B cell (primary cell): ENCODE results near the gene HEBP2. TPM values are rescaled to one million over a fixed set of nuclear protein-coding genes. Genes with fewer than 3 reads are reported as not detected.

Source experiments
- ATAC-seq: fragments of 200-7000 bp; cut with Tn5 transposase; one replicate; pipeline ENCODE4 v1.10.0; 2021; ENCODE audit warnings: low read depth, mild to moderate bottlenecking, moderate number of reproducible peaks, moderate library complexity
- CTCF ChIA-PET: fragments of 350-600 bp; sonication (Branson Sonifier 250); formaldehyde crosslinking; loops from one replicate; lab custom pipeline; 2021; ENCODE audit warnings: antibody characterized with exemption, inconsistent platforms; lab: Charles Lee
- POLR2A ChIA-PET: fragments of 350-600 bp; sonication (Branson Sonifier 250); formaldehyde crosslinking; loops from one replicate; lab custom pipeline; 2021; ENCODE audit warnings: antibody characterized with exemption; lab: Charles Lee
- DNase-seq: peaks from one replicate; pipeline ENCODE4 v3.0.0; 2013
- H2AFZ ChIP-seq: 2 replicates; pipeline ENCODE4 v1.6.1; 2012; ENCODE audit warnings: mild to moderate bottlenecking, low read depth, low read length; ENCODE audit not compliant: insufficient read depth, poor library complexity, severe bottlenecking
- H3K27ac ChIP-seq, 2 donors: 1 replicate in 1 of 2; 2 replicates in 1 of 2; pipeline ENCODE4 v1.5.1; 2012 to 2013; ENCODE audit warnings: low read length in 2 of 2, mild to moderate bottlenecking in 2 of 2, moderate library complexity in 1 of 2
- H3K27me3 ChIP-seq, 4 experiments: fragments of 200-600 bp in 1 of 4; sonication (generic) in 1 of 4; replicated peaks in 1 of 4; 1 replicate in 2 of 4; 2 replicates in 2 of 4; pipeline versions ENCODE4 v1.6.1 to v1.7.0; 2013 to 2016; ENCODE audit warnings: low read length in 3 of 4, mild to moderate bottlenecking in 2 of 4, mixed read lengths in 1 of 4, moderate library complexity in 1 of 4; ENCODE audit not compliant: insufficient read depth in 4 of 4, control insufficient read depth in 3 of 4; ENCODE audit errors: control extremely low read depth in 1 of 4
- H3K36me3 ChIP-seq, 2 experiments: replicated peaks in 1 of 2; 1 replicate in 1 of 2; 2 replicates in 1 of 2; pipeline versions ENCODE4 v1.6.1 to v1.7.1; 2013; ENCODE audit warnings: low read length in 1 of 2; ENCODE audit not compliant: insufficient read depth in 2 of 2, control insufficient read depth in 1 of 2; ENCODE audit errors: control extremely low read depth in 1 of 2, extremely low read depth in 1 of 2
- H3K4me1 ChIP-seq, 2 donors: fragments of 200-600 bp in 1 of 2; sonication (generic) in 1 of 2; 1 replicate in 1 of 2; 2 replicates in 1 of 2; pipeline versions ENCODE4 v1.5.1 to v1.6.1; 2013 to 2017; ENCODE audit warnings: low read length in 2 of 2; ENCODE audit not compliant: control insufficient read depth in 2 of 2, insufficient read depth in 2 of 2
- H3K4me2 ChIP-seq: replicated peaks from 2 replicates; pipeline ENCODE3; 2012; ENCODE audit warnings: mild to moderate bottlenecking, low read depth, low read length; ENCODE audit not compliant: poor library complexity, severe bottlenecking
- H3K4me3 ChIP-seq, 5 experiments: fragments of 200-600 bp in 1 of 5; sonication (generic) in 1 of 5; 1 replicate in 3 of 5; 2 replicates in 2 of 5; pipeline versions ENCODE4 v1.5.1 to v1.7.0; 2011 to 2016; ENCODE audit warnings: low read length in 4 of 5, mild to moderate bottlenecking in 4 of 5, low read depth in 2 of 5, control low read depth in 1 of 5, moderate library complexity in 1 of 5; ENCODE audit not compliant: insufficient read depth in 1 of 5; ENCODE audit errors: control extremely low read depth in 1 of 5, extremely low read depth in 1 of 5
- H3K79me2 ChIP-seq: fragments of 200-600 bp; sonication (generic); one replicate; pipeline ENCODE4 v1.6.0; 2016; ENCODE audit warnings: low read length; ENCODE audit not compliant: control insufficient read depth, insufficient read depth
- H3K9ac ChIP-seq: fragments of 200-600 bp; sonication (generic); 2 replicates; pipeline ENCODE4 v1.6.1; 2017; ENCODE audit warnings: mild to moderate bottlenecking, low read length, moderate library complexity
- H3K9me3 ChIP-seq, 3 donors: one replicate each; pipeline versions ENCODE4 v1.6.1 to v1.7.1; 2013; ENCODE audit warnings: low read length in 2 of 3; ENCODE audit not compliant: control insufficient read depth in 2 of 3, insufficient read depth in 1 of 3; ENCODE audit errors: control extremely low read depth in 1 of 3
- H4K20me1 ChIP-seq: 2 replicates; pipeline ENCODE4 v1.6.0; 2012; ENCODE audit warnings: mild to moderate bottlenecking, low read length; ENCODE audit not compliant: insufficient read depth, control insufficient read depth, poor library complexity, severe bottlenecking
- H3K27ac Mint-ChIP-seq: one replicate; pipeline ENCODE4 v1.8.0; 2021; ENCODE audit warnings: mixed read lengths
- H3K27me3 Mint-ChIP-seq: one replicate; pipeline ENCODE4 v1.8.0; 2021; ENCODE audit warnings: mixed read lengths
- H3K4me1 Mint-ChIP-seq: one replicate; pipeline ENCODE4 v1.8.0; 2021; ENCODE audit warnings: mixed read lengths
- H3K4me3 Mint-ChIP-seq: one replicate; pipeline ENCODE4 v1.8.0; 2021; ENCODE audit warnings: mixed read lengths
- H3K9me3 Mint-ChIP-seq: one replicate; pipeline ENCODE4 v1.8.0; 2022; ENCODE audit warnings: mixed read lengths; ENCODE audit not compliant: insufficient read depth
- EZH2 ChIP-seq: IDR thresholded peaks from 2 replicates; pipeline ENCODE4 v1.6.1; 2012; ENCODE audit warnings: borderline replicate concordance, low read depth, mild to moderate bottlenecking, moderate library complexity, low read length; ENCODE audit not compliant: insufficient read depth, poor library complexity, severe bottlenecking
- WGBS: methylation state at CpG from one replicate; pipeline ENCODE4 v1.1.5; 2013; ENCODE audit warnings: missing lambda C conversion rate; ENCODE audit not compliant: insufficient coverage; 5-methylcytosine and 5-hydroxymethylcytosine counted together
- intact Hi-C: fragments of 100-400 bp; cut with micrococcal nuclease; formaldehyde crosslinking; loops from one replicate; pipeline ENCODE4 v1.10.0; 2022
- polyA plus RNA-seq: library from polyadenylated mRNA; depleted of rRNA; stranded (reverse); fragments of >200 nt; gene quantifications from 2 replicates; pipeline ENCODE4 v1.2.3, GENCODE V29; 2012
- total RNA-seq, 2 donors: library from RNA; stranded (reverse); fragments of 120-200 nt in 1 of 2; gene quantifications; 1 replicate in 1 of 2; 2 replicates in 1 of 2; pipeline versions ENCODE4 v1.2.3 to v1.2.4, GENCODE V29; 2013 to 2022
- TF ChIP-seq, protein P1 (sequence below): fragments of 200-600 bp; IDR thresholded peaks from one replicate; pipeline ENCODE4 v1.8.0; 2022; ENCODE audit warnings: antibody characterized with exemption, mild to moderate bottlenecking

Gene HEBP2
- total and polyA plus RNA-seq, 2 donors (not counting 1 experiment from before 2014, with no cell fraction given): 12.4 to 35.1 TPM

DNA sequence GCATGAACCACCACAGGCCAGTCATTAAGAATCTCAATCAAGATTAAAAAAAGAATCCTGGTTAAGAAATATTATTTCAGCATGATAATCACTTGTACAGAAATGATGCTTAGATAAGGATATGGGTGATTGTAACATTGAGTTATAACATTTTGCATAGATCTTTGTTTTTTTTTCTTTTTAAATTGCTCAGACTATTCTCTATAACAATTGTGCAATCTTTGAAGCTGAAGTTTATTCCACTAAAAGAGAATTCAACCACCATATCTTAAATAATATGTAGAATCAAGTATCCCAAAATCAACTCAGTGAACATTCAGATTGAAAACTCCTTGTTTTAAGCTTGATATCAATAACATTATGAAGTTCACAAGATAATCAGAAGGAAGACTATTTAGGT lies 27.0 kb upstream of the HEBP2 start:
- ChIA-PET CTCF (no interaction called here), POLR2A (no interaction called here)
- intact Hi-C loops: no loop called here

DNA sequence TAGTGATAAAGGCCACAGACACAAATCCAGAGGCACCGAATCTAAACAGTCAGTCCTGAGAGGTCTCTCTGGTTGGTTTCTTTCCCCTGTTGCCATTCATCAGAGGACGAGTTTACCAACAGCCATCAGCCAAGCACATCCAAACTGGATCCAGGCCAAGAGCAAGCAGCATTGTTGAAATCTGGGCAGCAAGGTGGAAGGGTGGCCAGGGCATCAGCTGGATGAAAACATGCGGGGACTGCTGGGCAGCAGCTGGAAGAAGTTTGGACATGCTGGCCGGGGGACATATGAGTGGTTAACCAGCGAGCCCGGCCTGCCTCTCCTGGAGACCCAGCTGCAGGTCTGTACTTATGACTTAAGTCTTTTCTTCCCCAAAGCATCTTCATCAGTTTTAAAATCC lies 26.2 kb upstream of the HEBP2 start, which contains the start of gene SMIM28:
SMIM28 (plus strand) TSS at position 62 of the 400 bp plus-strand sequence; CDS start at position 230, 168 bp downstream.
- H3K4me3 Mint-ChIP-seq: no peak within 1 kb of the TSS
- no peaks in the 10 kb centered on the region for H3K9me3 Mint-ChIP-seq
- POLR2A ChIA-PET: no interaction called here
- no peak within 1 kb of the TSS for H3K4me2 ChIP-seq
- H3K79me2 ChIP-seq: no peaks in the 10 kb centered on the region
- TF ChIP-seq, protein P1, sequence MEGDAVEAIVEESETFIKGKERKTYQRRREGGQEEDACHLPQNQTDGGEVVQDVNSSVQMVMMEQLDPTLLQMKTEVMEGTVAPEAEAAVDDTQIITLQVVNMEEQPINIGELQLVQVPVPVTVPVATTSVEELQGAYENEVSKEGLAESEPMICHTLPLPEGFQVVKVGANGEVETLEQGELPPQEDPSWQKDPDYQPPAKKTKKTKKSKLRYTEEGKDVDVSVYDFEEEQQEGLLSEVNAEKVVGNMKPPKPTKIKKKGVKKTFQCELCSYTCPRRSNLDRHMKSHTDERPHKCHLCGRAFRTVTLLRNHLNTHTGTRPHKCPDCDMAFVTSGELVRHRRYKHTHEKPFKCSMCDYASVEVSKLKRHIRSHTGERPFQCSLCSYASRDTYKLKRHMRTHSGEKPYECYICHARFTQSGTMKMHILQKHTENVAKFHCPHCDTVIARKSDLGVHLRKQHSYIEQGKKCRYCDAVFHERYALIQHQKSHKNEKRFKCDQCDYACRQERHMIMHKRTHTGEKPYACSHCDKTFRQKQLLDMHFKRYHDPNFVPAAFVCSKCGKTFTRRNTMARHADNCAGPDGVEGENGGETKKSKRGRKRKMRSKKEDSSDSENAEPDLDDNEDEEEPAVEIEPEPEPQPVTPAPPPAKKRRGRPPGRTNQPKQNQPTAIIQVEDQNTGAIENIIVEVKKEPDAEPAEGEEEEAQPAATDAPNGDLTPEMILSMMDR: no peak
- no peak for TF ChIP-seq EZH2
- H4K20me1 ChIP-seq: no peaks in the 10 kb centered on the region
- no peak within 1 kb of the TSS for H3K27ac Mint-ChIP-seq
- no peaks in the 10 kb centered on the region for H3K9me3 ChIP-seq
- H3K36me3 ChIP-seq: no peaks in the 10 kb centered on the region
- intact Hi-C loops: no loop called here
- no peak within 1 kb of the TSS for H3K4me3 ChIP-seq
- no peak for DNase-seq
- CTCF ChIA-PET: no interaction called here
- H3K4me1 Mint-ChIP-seq: no peaks in the 10 kb centered on the region
- 94% methylated on average over 5 of the region's 6 CpGs for whole genome bisulfite sequencing
- no peak within 1 kb of the TSS for H2AFZ ChIP-seq
- H3K9ac ChIP-seq: no peak within 1 kb of the TSS
- peaks cover 9% of the 10 kb centered on the region for H3K27me3 Mint-ChIP-seq
- H3K27me3 ChIP-seq: no peaks in the 10 kb centered on the region
- H3K27ac ChIP-seq: no peak within 1 kb of the TSS
- ATAC-seq: no peak
- H3K4me1 ChIP-seq: no peaks in the 10 kb centered on the region

More for the DNA sequence above, 27.0 kb upstream of the HEBP2 start:
- Mint-ChIP-seq H3K4me1 (no peaks in the 10 kb centered on the region), H3K9me3 (no peaks in the 10 kb centered on the region), H3K4me3 (no peak overlapping the region), H3K27ac (no peak overlapping the region), H3K27me3 (peaks cover 9% of the 10 kb centered on the region)
- TF ChIP-seq, protein P1: no peak
- TF ChIP-seq EZH2: no peak
- Histone ChIP-seq H3K79me2 (no peaks in the 10 kb centered on the region), H4K20me1 (no peaks in the 10 kb centered on the region), H2AFZ (no peak overlapping the region), H3K9me3 (no peaks in the 10 kb centered on the region), H3K4me3 (no peak overlapping the region), H3K9ac (no peak overlapping the region), H3K27me3 (no peaks in the 10 kb centered on the region), H3K27ac (no peak overlapping the region), H3K4me1 (no peaks in the 10 kb centered on the region), H3K4me2 (no peak overlapping the region), H3K36me3 (no peaks in the 10 kb centered on the region)
- no peak for ATAC-seq
- no peak for DNase-seq
